Astrocyte of the spinal cord (primary cell): ENCODE data around the gene THOC6.

Source experiments
- DNase-seq: peaks from one replicate; pipeline ENCODE4 v3.0.0; 2011; ENCODE audit warnings: low read depth, low spot score
- H3K4me3 ChIP-seq: 2 replicates; pipeline ENCODE4 v1.5.1; 2011; ENCODE audit warnings: low read depth, mild to moderate bottlenecking, low read length, moderate library complexity
- in situ Hi-C: cut with HindIII; loops from 2 replicates; pipeline ENCODE4 v1.10.0; 2017; ENCODE audit warnings: low sequenced_read_pairs
- TF ChIP-seq, protein P1 (sequence below): IDR thresholded peaks from 2 replicates; pipeline ENCODE4 v1.5.1; 2012; ENCODE audit warnings: low read depth, mild to moderate bottlenecking, low read length, inconsistent platforms

Gene THOC6

DNA sequence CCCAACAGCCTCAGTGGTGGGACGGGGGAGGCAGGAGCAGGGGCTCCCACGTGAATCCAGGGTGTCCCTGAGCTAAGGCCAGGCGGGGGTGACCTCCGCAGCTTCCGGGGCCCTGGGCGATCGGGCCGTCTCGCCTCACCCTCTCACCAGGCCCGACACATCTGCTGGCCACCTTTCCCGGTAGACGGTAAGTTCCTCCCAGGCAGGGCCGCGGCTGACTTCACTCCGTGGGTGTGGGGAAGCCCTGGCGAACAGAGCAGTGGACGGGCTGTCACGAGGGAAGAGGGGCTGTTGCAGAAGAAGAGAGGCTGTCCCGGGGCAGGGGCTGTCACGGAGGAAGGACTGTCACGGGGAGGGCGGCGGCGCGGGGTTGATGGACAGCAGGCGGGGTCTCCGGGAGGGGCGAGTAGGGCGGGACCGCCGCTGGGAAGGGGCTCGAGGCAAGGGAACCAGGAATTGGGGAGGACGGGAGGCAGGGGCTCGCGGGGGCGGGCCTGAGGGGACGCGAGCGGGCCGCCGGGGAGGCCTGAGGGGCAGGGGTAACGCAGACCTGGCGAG, 44.1 kb upstream of the THOC6 start:
- in situ Hi-C loops, result no loop called here
- TF ChIP-seq, protein P1, sequence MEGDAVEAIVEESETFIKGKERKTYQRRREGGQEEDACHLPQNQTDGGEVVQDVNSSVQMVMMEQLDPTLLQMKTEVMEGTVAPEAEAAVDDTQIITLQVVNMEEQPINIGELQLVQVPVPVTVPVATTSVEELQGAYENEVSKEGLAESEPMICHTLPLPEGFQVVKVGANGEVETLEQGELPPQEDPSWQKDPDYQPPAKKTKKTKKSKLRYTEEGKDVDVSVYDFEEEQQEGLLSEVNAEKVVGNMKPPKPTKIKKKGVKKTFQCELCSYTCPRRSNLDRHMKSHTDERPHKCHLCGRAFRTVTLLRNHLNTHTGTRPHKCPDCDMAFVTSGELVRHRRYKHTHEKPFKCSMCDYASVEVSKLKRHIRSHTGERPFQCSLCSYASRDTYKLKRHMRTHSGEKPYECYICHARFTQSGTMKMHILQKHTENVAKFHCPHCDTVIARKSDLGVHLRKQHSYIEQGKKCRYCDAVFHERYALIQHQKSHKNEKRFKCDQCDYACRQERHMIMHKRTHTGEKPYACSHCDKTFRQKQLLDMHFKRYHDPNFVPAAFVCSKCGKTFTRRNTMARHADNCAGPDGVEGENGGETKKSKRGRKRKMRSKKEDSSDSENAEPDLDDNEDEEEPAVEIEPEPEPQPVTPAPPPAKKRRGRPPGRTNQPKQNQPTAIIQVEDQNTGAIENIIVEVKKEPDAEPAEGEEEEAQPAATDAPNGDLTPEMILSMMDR, result no peak
- no peak for DNase-seq
- peak overlapping the region; percentile 66 for H3K4me3 ChIP-seq

DNA sequence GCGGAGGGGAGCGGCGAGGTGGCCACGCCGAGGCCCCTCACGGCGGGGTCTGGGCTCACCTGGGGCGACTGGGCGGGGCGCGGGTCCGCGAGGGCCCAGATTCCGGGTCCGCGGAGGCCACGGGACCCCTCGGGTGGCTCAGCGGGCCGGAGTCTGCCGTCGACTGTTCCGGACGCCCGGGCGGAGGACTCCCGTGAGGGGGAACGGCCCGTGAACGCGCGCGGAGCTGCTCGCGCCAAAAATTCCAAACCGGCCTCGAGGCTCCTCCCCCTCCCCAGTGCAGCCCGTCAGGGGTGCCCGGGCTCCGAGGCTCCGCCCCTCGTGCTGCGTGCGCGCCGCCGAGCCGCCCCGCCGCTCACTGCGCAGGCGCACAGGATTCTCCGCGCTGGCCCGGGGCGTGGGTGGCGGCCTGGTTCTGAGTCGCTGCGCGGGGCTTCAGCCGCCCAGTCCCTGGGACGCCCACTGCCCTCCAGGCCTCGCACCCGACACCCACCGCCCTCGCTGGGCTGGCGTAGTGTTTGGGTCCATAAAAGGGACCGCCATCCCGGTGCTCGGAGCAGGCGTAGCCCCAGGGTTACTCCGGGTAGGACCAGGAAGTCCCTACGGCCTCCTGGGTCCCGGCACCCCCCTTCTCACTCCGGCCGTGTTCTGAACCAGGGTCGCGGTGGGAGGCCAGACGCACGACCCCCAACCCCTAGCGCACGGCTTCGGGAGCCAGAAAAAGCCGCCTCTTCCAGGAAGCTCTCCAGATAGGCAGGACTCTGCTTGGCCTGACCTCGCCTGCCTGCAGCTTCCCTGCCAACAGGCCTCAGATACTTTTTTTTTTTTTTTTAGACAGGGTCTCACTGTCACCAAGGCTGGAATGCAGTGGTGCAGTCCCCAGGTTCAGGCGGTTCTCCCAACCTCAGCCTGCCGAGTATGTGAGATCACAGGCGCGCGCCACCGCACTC, 43.3 kb upstream of the THOC6 start, which contains the start of gene PKMYT1:
TSS of gene PKMYT1 (minus strand) at position 220 of the 950 bp plus-strand sequence. CDS start 789 bp downstream, outside the sequence.
- DNase-seq, result peak; percentile 77
- TF ChIP-seq, protein P1, result no peak
- in situ Hi-C loops, result no loop called here
- peak within 1 kb of the TSS; percentile 66 for H3K4me3 ChIP-seq

DNA sequence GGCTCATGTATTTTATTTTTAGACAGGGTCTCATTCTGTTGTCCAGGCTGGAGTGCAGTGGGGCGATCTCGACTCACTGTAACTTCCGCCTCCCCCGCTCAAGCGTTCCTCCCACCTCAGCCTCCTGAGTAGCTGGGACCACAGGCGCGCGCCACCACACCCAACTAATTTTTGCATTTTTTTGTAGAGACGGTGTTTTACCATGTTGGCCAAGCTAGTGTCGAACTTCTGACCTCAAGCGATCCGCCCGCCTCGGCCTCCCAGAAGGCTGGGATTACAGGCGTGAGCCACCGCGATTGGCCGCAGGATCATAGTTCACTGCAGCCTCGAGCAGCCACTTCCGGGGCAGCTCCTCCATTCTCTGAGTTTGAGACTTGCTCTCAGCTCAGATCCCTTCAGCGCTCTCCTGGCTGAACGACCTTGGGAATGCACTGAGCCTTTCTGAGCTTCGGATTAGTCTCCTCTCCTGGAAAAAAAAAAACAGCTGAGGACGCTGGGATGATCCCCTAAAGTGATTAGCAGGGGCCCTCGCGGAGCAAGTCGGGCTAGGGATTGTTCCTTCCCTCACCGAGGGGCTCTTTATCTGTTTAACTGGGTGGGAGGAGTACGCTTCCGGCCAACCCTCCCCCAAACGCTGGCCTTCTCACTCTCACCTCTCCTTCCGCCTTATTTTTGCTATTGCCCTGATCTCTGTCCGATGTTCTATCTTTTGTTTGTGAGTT, 42.5 kb upstream of the THOC6 start:
- in situ Hi-C loops, result no loop called here
- TF ChIP-seq, protein P1, result no peak
- no peak overlapping the region for H3K4me3 ChIP-seq
- DNase-seq, result no peak

DNA sequence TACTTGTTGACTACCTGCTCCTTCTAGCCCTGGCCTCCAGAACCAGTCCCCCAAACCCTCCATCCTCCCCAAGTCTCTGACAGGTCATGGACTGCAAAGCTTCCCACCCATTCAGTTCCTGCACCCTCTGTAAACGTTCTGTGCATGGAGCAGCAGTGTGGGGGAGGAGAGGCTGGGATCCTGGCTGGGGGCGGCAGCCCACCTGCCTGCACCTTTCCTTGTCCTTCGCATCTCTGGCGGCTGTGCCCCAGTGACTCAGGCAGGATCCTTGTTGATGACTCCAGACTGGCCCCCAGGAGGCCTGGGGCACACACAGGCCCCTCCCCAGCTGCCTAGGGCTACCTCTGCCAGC, 42.0 kb upstream of the THOC6 start:
- H3K4me3 ChIP-seq, result no peak overlapping the region

DNA sequence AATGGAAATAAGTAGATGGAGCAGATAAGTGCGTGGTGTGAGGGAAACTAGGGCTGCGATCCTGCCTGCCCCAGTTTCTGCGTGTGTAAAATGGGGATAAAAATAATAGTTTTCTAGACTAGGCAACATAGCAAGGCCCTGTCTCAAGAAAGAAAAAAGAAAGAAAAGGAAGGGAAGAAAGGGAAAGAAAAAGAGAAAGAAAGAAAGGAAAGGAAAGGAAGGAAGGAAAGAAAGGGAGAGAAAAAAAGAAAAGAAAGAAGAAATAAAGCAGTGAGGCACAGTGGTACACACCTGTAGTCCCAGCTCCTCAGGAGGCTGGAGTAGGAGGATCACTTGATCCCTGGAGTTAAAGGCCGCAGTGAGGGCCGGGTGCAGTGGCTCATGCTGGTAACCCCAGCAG, 41.4 kb upstream of the THOC6 start:
- in situ Hi-C loops, result no loop called here
- DNase-seq, result no peak
- TF ChIP-seq, protein P1, result no peak
- H3K4me3 ChIP-seq, result no peak overlapping the region

More for the DNA sequence above, 42.0 kb upstream of the THOC6 start:
- DNase-seq, result no peak
- TF ChIP-seq, protein P1, result no peak
- in situ Hi-C loops, result no loop called here

DNA sequence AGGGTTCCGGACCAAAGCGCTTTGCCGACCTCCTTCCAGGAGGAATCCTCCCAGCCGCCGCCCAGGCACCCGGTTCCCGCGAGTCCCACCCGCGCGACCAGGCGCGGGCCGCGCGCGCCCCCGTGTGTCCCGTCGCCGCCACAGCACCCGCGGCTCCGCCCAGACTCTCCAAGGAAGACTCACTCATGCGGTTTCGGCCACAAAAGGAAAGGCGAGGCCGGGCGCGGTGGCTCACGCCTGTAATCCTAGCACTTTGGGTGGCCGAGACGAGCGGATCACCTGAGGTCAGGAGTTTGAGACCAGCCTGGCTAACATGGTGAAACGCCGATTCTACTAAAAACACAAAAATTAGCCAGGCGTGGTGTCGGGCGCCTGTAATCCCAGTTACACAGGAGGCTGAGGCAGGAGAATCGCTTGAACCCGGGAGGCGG, 40.1 kb upstream of the THOC6 start:
- in situ Hi-C loops, result no loop called here
- TF ChIP-seq, protein P1, result peak; percentile 73
- peak overlapping the region; percentile 29 for H3K4me3 ChIP-seq
- DNase-seq, result peak; percentile 80
